ENCODE data around the gene SLC18A2. TPM values are rescaled to one million over a fixed set of nuclear protein-coding genes. Genes with fewer than 3 reads are reported as not detected.

Gene SLC18A2
- total and polyA plus RNA-seq, 2 of the 8 experiments (the other 6 are each of a cell fraction or from before 2014, with no cell fraction given): 6.5 to 7.0 TPM

GRCh38 chr10:117256910-117257309 lies 16.0 kb downstream of the SLC18A2 start:
- H3K9me3 ChIP-seq (ENCODE audit: insufficient read depth in 2 of 2, low read depth in 1 of 2, low read length in 1 of 2): no peaks in the 10 kb centered on the region
- no peak overlapping the region for H3K14ac ChIP-seq (ENCODE audit: insufficient read length)
- no peak overlapping the region for H2BK12ac ChIP-seq (ENCODE audit: low read depth, low read length)
- no peak overlapping the region for H2BK5ac ChIP-seq (ENCODE audit: low read depth, low read length)
- no peak overlapping the region for H2BK15ac ChIP-seq (ENCODE audit: low read length)
- no peaks in the 10 kb centered on the region for H3K79me1 ChIP-seq (ENCODE audit: low read depth, low read length)
- no peak overlapping the region for H2AFZ ChIP-seq (ENCODE audit: low read length)
- H3K23ac ChIP-seq (ENCODE audit: insufficient read length): no peak overlapping the region
- WGBS, 2 experiments (ENCODE audit: extremely low coverage in 1 of 2, insufficient coverage in 1 of 2, insufficient read length in 1 of 2, insufficient replicate concordance in 2 of 2, low coverage in 1 of 2, low lambda C conversion rate in 2 of 2, missing lambda C conversion rate in 1 of 2): 81% methylated on average over 10 of the region's 10 CpGs; no CpG with 5 or more reads in 1 of the 2 experiments
- H3K4me1 ChIP-seq (replicated peaks in 1 of 4; ENCODE audit: control insufficient read depth in 3 of 4, insufficient read depth in 4 of 4, low read length in 3 of 4): peaks cover 0 to 10% (median 6%) of the 10 kb centered on the region in 4 experiments; a peak in 5 of 7 replicates
- no peak overlapping the region for H2BK120ac ChIP-seq (replicated peaks; ENCODE audit: low read depth, low read length)
- no peak overlapping the region for H2BK20ac ChIP-seq (ENCODE audit: low read length)
- no peaks in the 10 kb centered on the region for H3K27me3 ChIP-seq (replicated peaks in 1 of 4; ENCODE audit: control insufficient read depth in 3 of 4, extremely low read depth in 1 of 4, insufficient read depth in 3 of 4, low read length in 3 of 4)
- no peak overlapping the region for H3K27ac ChIP-seq (ENCODE audit: low read depth, low read length)
- H3K18ac ChIP-seq (ENCODE audit: extremely low read depth, low read length): no peak overlapping the region
- no peaks in the 10 kb centered on the region; the same call in 1 of the 2 replicates for H3K23me2 ChIP-seq (ENCODE audit: low read depth, low read length)
- H3K4ac ChIP-seq (replicated peaks; ENCODE audit: insufficient read length, low read depth, low read length): no peak overlapping the region
- no peak overlapping the region for H4K91ac ChIP-seq (replicated peaks; ENCODE audit: insufficient read length, low read length)
- no peaks in the 10 kb centered on the region for H3K79me2 ChIP-seq (ENCODE audit: control insufficient read depth in 1 of 2, insufficient read depth in 2 of 2, low read length in 2 of 2)
- H4K8ac ChIP-seq (ENCODE audit: extremely low read depth, insufficient read depth, low read length): no peak overlapping the region
- FAIRE-seq: no peak
- no peak overlapping the region for H3K56ac ChIP-seq (replicated peaks; ENCODE audit: insufficient read length, low read depth, low read length)
- H3K4me2 ChIP-seq (ENCODE audit: insufficient read depth in 1 of 2, low read depth in 2 of 2, low read length in 2 of 2): no peak overlapping the region
- CTCF ChIA-PET (ENCODE audit: partially characterized antibody): no interaction called here
- H4K5ac ChIP-seq (ENCODE audit: insufficient read length, low read depth, low read length): no peak overlapping the region
- POLR2A ChIA-PET (ENCODE audit: partially characterized antibody): no interaction called here
- no peak for DNase-seq (ENCODE audit: low read depth in 1 of 2, low spot score in 2 of 2)
- no peaks in the 10 kb centered on the region for H3K36me3 ChIP-seq (ENCODE audit: control insufficient read depth in 2 of 4, insufficient read depth in 4 of 4, low read length in 3 of 4)
- no peaks in the 10 kb centered on the region for H4K20me1 ChIP-seq (replicated peaks in 1 of 2; ENCODE audit: control insufficient read depth in 1 of 2, insufficient read depth in 2 of 2, low read length in 2 of 2)
- no peak overlapping the region for H3K9ac ChIP-seq (replicated peaks in 1 of 4; ENCODE audit: extremely low read depth in 1 of 4, low read depth in 3 of 4, low read length in 3 of 4)
- H2AK5ac ChIP-seq (ENCODE audit: low read depth, low read length): no peak overlapping the region
- no peak overlapping the region for H3K4me3 ChIP-seq (ENCODE audit: extremely low read depth in 1 of 4, insufficient read depth in 2 of 4, low read depth in 3 of 4, low read length in 4 of 4)
- TF ChIP-seq BACH1 (IDR thresholded peaks at IDR 0.05; ENCODE audit: low read length) (no peak), SIN3A (conservative IDR thresholded peaks at IDR 0.05 in 1 of 2, IDR thresholded peaks at IDR 0.05 in 1 of 2; ENCODE audit: low read depth in 1 of 2, low read length in 2 of 2) (no peak), RAD21 (IDR thresholded peaks at IDR 0.05 in 1 of 2, conservative IDR thresholded peaks at IDR 0.05 in 1 of 2; ENCODE audit: low read depth in 2 of 2, low read length in 2 of 2) (no peak), GTF2F1 (IDR thresholded peaks at IDR 0.05; ENCODE audit: borderline replicate concordance, low read depth, low read length) (no peak), CBX8 (IDR thresholded peaks at IDR 0.05; ENCODE audit: borderline replicate concordance, low read depth, low read length) (no peak), TCF12 (IDR thresholded peaks at IDR 0.05; ENCODE audit: low read depth, low read length) (no peak), NRF1 (IDR thresholded peaks at IDR 0.05; ENCODE audit: low read depth, low read length) (no peak), MAX (IDR thresholded peaks at IDR 0.05) (no peak), POU5F1 (IDR thresholded peaks at IDR 0.05; ENCODE audit: low read depth, low read length) (no peak), KDM4A (IDR thresholded peaks at IDR 0.05; ENCODE audit: low read depth, low read length, severe bottlenecking) (no peak), ASH2L (IDR thresholded peaks at IDR 0.05; ENCODE audit: low read length) (no peak), RBBP5 (IDR thresholded peaks at IDR 0.05; ENCODE audit: borderline replicate concordance, low read depth, low read length) (no peak), TAF1 (IDR thresholded peaks at IDR 0.05; ENCODE audit: low read depth, low read length) (no peak)
